GM21360 (cell line): ENCODE results near the gene GRID2.

Source experiments
- ATAC-seq: cut with Tn5 transposase; IDR thresholded peaks from one replicate; pipeline ENCODE4 v1.9.1; 2021; ENCODE audit warnings: mild to moderate bottlenecking, moderate library complexity; ENCODE audit not compliant: unreplicated experiment

The GRID2 gene

DNA sequence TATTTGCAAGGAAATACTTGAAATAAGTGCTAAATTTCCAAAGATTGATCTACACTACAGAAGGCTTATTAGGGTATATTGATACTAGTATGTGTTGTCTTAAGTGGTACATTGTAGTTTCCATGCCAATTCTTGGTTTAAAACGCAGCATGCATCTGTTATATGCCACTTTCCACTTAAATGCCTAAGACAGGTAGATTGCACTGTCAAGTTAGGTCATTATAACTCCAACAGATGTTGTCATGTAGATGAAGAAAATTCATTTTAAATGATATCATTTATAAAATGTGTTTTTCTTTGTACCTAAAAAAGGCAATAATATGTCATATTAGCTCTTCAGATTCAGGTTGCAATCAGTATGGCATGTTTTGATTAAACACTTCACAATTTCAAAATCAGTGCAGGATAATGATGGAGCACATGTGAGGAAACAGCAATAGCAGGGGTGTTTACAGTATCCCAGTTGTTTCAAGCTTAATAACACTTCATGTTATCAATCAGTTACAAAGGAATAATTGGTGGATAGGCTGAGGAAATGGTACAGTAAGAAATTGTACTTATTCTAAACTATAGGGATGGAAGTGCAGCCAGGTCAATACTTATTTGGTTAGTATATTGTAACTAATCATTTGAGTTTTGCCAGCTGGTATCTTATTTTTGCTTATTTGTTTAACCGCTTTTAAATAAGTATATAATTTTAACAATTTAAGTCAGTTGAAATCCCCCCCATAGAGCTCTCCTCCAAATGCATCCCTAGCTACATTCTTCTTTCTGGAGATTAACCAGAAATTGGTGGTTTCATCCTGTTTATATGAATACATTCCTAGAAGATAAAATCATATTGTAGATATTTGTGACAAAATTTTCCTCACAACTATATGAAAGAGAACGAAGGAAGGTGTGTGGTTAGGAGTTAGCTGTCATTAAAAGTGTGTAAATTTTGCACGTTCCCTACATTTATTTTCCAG, 1070.4 kb downstream of the GRID2 start:
- no peak for ATAC-seq

DNA sequence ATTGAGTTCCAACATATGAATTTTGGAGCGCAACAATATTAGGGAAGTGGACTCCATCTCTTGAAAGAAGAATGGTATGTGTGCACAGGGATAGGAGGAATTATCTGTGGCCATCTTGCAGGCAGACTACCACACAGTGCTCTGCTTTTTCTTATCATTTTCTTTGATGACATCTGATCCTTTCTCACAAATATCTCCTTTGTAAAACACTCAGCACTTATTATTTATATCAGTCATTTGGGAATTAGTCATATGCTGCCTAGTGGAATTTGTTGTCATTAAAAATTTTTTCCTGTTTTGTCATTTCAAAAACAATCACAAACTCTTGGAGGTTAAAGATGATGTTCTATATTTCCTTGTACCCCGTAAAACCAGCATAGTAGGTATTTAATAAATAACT, 1080.5 kb downstream of the GRID2 start:
- no peak for ATAC-seq

DNA sequence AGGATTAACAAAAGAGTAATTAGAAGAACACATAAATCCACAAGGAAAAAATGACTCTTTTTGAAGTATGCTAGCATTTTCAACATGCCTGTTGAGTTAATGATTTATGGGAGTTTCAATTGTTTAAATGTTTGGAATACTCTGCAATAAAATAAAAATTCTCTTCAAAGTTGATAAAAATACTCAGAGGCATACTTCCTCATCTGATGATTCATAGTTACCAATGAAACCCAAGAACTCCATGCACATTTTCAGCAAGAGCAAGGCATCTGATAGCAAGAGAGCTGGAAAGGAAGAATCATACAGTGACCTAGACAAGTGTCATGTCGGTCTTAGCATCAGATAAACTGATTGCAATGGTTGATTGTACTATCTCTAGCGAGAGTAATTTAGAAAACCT, 1081.1 kb downstream of the GRID2 start:
- ATAC-seq, result no peak

DNA sequence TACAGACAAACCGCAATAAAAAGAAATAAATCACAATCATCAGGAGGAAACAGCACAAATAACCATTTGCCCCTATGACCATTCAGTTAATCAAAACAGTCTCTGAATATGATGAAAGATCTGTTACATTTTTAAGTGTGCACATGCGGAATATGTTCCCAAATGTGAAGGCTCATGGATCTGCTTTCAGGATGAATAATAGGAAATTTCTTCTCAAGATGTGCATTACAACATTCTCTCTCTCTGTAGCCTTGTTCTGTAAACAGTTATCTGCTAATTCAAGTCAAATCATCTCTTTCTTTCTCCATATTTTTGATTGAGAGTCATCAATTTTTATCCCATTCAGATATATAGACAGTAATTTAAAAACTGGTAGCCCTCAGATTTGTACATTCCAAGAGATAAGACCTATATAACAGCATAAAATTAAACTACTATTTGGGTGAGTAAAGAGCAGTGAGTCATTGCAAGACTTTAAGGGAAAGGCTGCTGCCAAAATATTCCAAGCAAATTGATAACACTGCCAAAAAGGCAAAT, 1090.8 kb downstream of the GRID2 start:
- ATAC-seq, result no peak

DNA sequence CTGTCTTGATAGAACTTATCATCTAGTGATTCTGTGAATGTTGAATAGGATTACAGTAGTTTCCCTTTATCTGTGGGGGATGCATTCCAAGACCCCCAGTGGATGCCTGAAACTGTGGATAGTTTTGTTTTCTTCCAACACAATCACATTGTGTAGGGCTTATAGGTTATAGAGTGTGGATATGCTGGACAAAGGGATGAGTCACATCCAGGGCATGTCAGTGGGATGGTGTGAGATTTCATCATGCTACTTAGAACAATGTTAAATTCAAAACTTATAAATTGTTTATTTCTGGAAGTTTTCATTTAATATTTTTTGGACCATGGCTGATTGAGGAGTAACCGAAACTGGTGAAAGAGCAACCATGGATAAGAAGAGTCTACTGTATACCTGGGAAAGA, 1092.5 kb downstream of the GRID2 start:
- no peak for ATAC-seq

DNA sequence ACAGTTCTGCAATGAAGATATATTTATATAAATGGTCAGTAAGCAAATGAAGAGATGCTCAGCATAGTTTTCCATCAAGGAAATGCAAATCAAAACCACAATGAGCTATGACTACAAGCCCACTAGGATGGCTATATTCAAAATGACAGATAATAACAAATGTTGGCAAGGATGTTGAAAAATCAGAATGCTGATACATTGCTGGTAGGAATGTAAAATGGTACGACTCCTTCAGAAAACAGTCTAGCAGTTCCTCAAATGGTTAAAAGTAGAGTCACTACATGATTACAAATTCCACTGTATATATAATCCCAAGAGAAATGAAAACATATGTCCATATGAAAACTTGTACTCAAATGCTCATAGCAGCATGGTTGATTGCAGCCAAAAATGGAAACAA, 1099.8 kb downstream of the GRID2 start:
- no peak for ATAC-seq

DNA sequence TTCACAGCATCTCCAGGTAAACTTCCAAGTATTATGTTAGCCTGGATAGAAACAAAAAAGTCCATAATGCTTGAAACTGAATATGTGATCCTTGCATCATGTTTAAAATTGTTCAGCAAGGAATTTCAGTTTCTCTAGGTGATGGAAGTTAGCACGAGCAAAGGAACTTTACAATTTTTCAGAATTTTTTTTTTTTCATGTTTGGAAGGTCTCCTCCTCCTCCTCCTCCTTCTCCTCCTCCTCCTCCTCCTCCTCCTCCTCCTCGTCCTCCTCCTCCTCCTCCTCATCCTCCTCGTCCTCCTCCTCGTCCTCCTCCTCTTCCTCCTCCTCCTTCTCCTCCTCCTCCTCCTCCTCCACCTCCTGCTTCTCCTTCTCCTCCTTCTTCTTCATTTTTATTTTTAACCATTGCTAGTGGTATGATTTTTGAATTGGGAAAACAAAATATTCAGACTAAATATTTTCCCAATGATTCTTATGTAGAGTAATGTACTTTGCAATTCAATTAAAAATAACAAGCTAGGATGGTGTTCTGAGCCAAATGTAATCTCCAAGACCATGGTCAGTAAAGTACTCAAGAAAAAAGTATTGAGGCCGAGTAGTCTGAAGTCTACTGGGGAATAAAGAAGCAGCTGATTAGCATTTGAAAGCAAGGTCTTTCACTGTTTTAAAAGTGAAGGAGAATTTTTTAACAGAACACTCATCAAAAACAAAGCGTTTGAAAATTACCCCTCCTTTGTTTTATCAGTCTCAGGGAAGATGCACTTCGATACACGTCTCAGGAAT, 1103.9 kb downstream of the GRID2 start:
- ATAC-seq, result no peak

DNA sequence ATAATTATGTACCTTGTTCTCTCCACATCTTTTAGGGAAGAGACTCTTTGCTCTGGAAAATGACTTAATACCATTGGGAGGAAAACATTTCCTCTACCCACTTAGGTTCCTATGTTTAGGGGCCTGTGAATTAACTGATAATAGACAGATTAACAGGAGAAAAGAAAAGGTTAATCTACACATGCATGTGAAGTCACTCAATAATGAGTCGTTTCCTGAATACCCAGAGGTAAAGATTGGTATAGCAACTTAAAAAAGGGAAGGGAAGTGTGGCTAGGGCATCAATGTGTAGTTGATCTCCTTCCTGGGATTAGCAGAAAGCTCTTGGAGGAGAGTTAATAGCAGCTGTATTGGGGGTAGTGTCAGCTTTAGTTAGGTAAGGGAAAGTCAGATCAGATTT, 1105.3 kb downstream of the GRID2 start:
- ATAC-seq, result no peak

DNA sequence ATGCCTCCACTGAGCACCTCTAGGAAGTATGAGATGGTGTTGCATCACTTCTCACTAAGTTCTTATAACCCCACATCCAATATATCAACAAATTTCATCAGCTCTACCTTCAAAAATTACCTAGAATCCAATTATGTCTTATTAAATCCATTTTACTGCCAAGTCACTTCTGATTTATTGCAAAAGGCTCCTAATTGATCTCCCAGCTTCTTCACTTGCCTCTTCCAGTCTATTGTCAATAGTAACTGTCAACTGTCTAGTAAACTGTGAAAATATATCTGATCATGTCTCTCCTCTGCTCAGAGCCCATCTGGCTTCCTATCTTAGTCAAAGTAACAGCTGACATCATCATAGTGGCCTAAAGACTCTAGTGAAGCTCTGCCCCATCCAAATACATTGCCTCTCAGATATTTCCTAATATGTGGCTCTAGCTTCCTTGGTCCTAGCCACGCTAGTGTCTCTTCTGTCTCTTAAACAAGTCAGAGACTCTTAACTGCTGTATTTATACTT, 1110.3 kb downstream of the GRID2 start:
- no peak for ATAC-seq

DNA sequence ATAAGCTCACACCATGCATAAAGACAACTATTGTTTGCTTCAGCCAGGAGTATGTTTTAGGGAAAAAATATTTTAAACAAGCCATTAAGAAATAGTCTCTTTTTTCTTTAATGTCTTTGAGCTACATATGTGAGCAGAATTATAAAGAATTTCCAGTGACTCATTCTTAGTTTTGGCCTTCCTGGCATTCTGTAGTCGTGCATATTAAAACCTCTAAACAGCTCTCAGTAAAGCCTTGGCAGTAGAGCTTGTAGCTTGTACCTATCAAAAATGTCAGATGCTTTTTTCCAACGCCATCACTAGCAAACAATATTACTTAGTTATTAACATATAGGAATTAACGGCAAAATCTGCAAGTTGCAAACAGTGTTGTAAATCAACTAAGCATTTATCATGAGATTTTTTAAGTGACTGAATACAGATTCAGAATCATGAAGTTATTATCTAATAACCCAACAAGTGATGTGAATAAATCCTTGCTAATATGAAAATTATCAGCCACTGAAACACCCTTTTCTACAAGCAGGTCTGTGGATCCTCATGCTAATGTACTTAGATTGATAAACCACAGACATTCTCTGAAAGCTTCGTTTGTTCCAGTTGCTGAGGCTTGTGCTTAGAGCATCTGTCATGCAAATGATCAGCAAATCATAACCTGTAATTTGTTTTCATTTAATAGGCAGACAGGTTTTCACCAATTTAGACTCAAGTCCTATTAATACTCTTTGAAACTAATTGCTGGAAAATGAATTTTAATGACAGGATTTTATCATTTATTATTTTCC, 1112.8 kb downstream of the GRID2 start:
- no peak for ATAC-seq

DNA sequence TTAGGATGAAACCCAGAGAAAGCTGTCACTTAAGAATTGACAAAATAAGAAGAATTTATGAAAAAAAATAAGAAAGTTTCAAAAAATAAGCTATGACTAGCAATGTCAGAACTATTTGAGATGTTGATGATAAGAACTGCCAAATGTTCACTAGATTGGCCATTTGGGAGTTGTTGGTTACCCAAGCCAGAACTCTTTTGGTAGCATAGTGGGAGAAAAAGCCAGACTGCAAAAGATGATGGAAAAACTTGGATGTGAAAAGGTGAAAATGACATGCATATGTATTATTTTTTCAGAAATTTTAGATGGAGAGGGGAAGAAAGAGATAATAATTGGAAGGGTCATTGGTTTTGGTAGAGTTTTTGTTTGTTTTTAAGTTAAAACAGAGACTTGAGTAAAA, 1127.6 kb downstream of the GRID2 start:
- ATAC-seq, result no peak

DNA sequence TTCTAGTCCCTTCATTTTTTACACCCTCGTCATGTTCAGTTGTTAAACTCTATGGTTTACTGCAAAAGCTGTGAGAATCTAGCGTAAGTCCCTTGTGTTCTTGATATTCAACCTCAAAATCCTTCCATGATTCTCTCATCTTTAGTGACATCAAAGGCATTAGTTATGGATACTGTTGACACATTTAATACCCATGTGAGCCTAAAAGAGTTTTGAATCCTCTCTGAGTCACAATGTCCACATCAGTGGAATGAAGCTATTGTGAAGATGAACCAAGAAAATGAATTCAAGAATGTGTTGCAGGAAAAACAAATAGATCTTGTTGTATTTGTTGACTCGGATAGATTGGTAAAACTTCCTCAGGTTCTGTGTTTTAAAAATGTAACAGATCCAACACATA, 1130.1 kb downstream of the GRID2 start:
- no peak for ATAC-seq

DNA sequence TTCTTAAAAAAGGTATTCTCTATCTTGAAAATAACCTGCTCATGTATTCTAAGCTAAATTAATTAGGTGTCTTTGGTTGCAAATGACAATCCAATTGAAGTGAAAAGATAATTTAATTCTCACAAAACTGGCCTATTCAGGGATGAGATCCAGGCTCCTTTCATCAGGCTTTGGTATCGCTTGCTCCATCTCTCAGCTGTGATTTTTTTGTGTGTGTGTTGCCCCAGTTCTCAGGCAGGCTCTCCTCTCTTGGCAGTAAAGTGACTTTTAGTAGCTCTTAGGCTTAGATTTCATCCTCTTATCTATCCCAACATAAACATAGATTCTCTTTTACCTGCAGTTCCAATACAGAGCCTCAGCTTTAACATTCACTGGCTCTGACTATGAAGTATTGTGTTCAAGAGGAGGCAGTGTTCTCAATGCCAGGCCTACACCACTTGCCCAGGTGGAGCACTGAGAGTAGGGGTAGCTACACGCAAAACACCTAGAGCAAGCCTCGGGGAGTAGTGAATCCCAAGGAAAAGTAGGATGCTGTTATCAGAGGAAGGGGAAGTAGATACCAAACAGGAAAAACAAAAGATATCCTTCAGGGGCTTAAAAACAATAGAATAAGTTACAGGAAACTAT, 1132.3 kb downstream of the GRID2 start:
- ATAC-seq, result no peak

DNA sequence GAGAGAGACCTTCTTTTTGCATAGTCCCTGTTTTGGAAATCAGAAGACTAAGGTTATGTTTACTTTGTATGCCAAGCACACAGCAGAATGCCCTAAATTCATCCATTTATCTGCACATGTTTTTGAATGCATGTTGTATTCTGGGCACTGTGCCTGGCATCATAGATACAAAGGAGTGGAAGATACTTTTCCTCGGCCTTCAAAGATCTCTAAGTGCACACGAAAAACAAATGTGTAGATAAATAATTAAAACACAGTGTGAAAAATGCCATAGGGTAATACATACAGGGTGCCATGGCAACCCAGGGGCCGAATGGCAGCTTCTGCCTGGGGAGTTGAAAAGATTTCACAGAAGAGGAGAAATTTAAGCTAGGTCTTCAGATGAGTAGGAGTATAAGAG, 1134.2 kb downstream of the GRID2 start:
- ATAC-seq, result no peak

DNA sequence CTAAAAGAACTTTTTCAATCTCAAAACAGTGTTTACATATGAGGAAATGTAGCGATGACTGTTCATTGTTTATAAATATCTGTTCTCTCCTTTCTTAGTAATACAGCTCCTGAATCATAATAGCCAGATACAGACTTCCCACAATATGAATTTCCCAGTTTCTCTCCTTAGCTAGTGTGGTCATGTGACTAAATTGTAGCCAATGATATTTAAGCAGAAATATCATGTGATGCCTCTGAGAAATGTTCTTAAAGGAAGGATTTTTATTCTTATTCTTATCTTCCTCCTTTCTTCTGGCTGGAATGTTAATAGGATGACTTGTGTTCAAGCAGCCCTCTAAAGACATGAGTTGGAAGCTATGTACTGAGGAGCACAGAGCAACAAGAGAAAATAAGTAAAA, 1141.1 kb downstream of the GRID2 start:
- ATAC-seq, result no peak

DNA sequence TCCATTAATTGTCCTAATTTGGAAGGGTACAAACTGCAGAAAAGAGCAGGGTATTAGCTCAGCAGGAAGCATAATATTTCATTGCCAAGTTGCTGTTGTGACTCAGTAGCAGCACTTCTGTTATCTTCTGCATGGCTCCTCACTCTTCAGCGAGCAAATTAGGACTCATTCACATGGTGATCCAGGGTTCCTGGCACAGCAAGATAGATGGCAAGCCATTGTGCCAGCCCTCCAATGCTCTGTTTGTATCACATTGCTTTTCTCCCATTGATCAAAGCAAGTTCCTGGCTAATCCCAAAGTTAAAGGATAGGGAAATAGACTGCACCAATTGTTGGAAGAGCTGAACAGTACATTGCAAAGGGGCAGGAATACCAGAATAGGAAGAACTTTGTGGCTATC, 1142.3 kb downstream of the GRID2 start:
- no peak for ATAC-seq

DNA sequence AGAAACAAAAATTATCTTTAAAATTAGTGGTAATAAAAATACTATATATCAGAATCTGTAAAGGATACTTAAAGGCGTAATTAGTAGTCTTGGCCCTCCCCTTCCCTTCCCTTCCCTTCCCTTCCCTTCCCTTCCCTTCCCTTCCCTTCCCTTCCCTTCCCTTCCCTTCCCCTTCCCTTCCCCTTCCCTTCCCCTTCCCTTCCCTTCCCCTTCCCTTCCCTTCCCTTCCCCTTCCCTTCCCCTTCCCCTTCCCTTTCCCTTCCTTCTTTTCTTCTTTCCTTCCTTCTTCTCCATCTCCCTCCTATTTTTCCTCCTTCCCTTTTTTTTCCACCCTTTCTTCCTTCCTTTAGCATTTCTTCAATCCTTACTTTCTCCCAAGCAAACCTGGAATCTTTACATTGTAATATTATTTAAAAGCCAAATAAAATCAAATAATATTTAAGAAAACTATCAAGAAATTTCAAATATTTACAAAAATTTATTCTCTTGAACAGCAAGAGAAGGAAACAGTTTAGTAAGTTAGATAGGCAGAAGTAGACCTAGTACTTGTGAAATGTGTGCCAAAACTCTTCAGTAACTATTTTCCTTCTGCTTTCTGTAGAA, 1145.0 kb downstream of the GRID2 start:
- ATAC-seq, result no peak

DNA sequence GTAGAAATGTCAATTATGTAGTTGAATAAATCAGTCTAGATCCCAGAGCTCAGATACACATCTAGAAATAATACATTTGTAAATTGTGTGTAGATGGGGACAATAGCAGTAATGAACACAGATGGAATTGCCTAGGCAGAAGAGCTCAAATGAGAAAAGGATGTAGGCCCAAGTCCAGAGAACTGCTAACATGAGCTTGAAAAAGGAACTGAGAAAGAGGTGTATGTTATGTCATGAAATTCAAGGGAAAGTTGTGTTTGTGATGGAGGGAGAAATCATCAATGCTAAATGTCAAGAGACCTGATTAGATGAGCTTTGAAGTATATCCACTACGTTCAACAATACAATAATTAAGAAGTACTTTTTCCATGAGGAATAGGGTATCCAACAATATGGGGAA, 1148.2 kb downstream of the GRID2 start:
- no peak for ATAC-seq

DNA sequence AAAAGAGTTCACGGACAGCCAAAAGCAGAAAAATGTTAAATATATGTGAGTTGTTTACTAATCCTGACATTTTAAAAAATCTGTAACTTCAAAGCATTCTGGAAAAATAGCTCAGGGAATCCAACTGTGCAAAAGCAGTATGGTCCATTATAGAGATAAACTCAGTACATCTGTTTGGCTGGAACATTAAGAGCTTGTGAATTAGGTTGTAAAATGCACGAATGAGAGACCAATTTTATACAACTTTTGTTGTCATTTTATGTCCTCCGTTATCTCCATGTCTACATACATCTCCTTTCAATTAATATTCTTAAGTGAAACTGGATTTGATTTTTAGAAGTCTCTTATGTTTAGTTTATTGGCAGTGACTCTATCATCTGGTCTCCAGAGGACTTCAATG, 1157.8 kb downstream of the GRID2 start:
- ATAC-seq, result no peak

DNA sequence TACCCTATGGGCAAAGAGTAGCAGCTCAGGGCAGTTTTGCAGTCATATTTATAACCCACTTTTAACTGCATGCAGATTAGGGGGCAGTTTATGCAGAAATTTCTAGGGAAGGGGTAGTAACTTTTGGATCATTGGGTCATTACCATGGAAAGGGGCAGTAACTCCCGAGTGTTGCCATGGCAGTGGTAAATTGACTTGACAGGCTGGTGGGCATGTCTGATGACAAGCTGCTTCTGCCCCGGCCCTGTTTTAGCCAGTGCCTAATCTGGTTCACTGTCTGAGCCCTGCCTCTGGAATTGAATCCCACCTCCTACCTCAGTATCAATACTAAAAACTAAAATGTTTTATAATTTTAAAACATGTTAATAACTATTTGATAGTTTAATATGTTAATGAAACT, 1162.7 kb downstream of the GRID2 start:
- no peak for ATAC-seq
